Hematopoietic multipotent progenitor cell treated with erythropoietin and hydrocortisone succinate and interleukin-3 and kit ligand, for 8 days (in vitro differentiated cells): ENCODE results near the gene GALNT14.

Experiments
- DNase-seq: peaks from one replicate; pipeline ENCODE4 v3.0.0-alpha.2; 2015

The GALNT14 gene

GRCh38 chr2:31134480-31134879 is 3.8 kb downstream of the GALNT14 start:
- DNase-seq = no peak

GRCh38 chr2:31132786-31133185 is 5.5 kb downstream of the GALNT14 start:
- no peak for DNase-seq

- DNase-seq = no peak
Observed at GRCh38 chr2:31131871-31132270, 6.4 kb downstream of the GALNT14 start.

- no peak for DNase-seq
Observed at GRCh38 chr2:31129375-31130171, 8.7 kb downstream of the GALNT14 start.

GRCh38 chr2:31127931-31128330 is 10.3 kb downstream of the GALNT14 start:
- no peak for DNase-seq

GRCh38 chr2:31125918-31126695 is 12.1 kb downstream of the GALNT14 start:
- DNase-seq = no peak

GRCh38 chr2:31124904-31125303 is 13.3 kb downstream of the GALNT14 start:
- DNase-seq = no peak

GRCh38 chr2:31122133-31122532 is 16.1 kb downstream of the GALNT14 start:
- DNase-seq = no peak

GRCh38 chr2:31113765-31114164 is 24.5 kb downstream of the GALNT14 start:
- DNase-seq = no peak

GRCh38 chr2:31112544-31112943 is 25.7 kb downstream of the GALNT14 start:
- no peak for DNase-seq

- no peak for DNase-seq
Observed at GRCh38 chr2:31110998-31111397, 27.2 kb downstream of the GALNT14 start.

- DNase-seq = no peak
Observed at GRCh38 chr2:31110431-31110830, 27.8 kb downstream of the GALNT14 start.

GRCh38 chr2:31109633-31110192 is 28.5 kb downstream of the GALNT14 start:
- DNase-seq = no peak

GRCh38 chr2:31108561-31109286 is 29.5 kb downstream of the GALNT14 start:
- DNase-seq = no peak

GRCh38 chr2:31107591-31108300 is 30.5 kb downstream of the GALNT14 start:
- no peak for DNase-seq

- no peak for DNase-seq
Observed at GRCh38 chr2:31101701-31102100, 36.5 kb downstream of the GALNT14 start.

GRCh38 chr2:31097962-31098613 is 40.2 kb downstream of the GALNT14 start:
- no peak for DNase-seq

- DNase-seq = no peak
Observed at GRCh38 chr2:31090188-31090587, 48.1 kb downstream of the GALNT14 start.

- no peak for DNase-seq
Observed at GRCh38 chr2:31089645-31090044, 48.6 kb downstream of the GALNT14 start.

- DNase-seq = no peak
Observed at GRCh38 chr2:31088504-31089195, 49.6 kb downstream of the GALNT14 start.

- DNase-seq = no peak
Observed at GRCh38 chr2:31087491-31087890, 50.7 kb downstream of the GALNT14 start.
